Measurements from ENCODE around the gene PITPNC1. TPM values are rescaled to one million over a fixed set of nuclear protein-coding genes. Genes with fewer than 3 reads are reported as not detected.

Gene PITPNC1
- total RNA-seq, 3 donors from 2014 or later, result 11.0 to 17.7 (median 14.8) TPM

- Histone ChIP-seq H3K27me3 (no peaks in the 10 kb centered on the region), H3K9me3 (no peaks in the 10 kb centered on the region), H3K4me1 (no peaks in the 10 kb centered on the region), H3K27ac (no peak overlapping the region), H3K4me3 (no peak overlapping the region), H3K36me3 (no peaks in the 10 kb centered on the region)
- TF ChIP-seq POLR2A (IDR thresholded peaks at IDR 0.05) (no peak), CTCF (IDR thresholded peaks at IDR 0.05) (no peak), POLR2AphosphoS5 (IDR thresholded peaks at IDR 0.05) (no peak)
- DNase-seq (ENCODE audit: low spot score in 2 of 2), result no peak
- intact Hi-C loops (cut with DNase I; ENCODE audit: low total_unique reads), result no loop called here
These were observed 18.5 kb upstream of the PITPNC1 start for GRCh38 chr17:67358612-67359011.

- intact Hi-C loops (cut with DNase I; ENCODE audit: low total_unique reads), result no loop called here
- H3K4me1 ChIP-seq, result no peaks in the 10 kb centered on the region
These were observed 16.9 kb upstream of the PITPNC1 start for GRCh38 chr17:67359960-67360791.

GRCh38 chr17:67360880-67361279, 16.2 kb upstream of the PITPNC1 start:
- H3K27ac ChIP-seq, result no peak overlapping the region
- H3K27me3 ChIP-seq, result no peaks in the 10 kb centered on the region
- H3K36me3 ChIP-seq, result no peaks in the 10 kb centered on the region
- no peaks in the 10 kb centered on the region for H3K4me1 ChIP-seq
- no peak for TF ChIP-seq POLR2AphosphoS5 (IDR thresholded peaks at IDR 0.05)
- TF ChIP-seq CTCF (IDR thresholded peaks at IDR 0.05), result no peak
- no peak for TF ChIP-seq POLR2A (IDR thresholded peaks at IDR 0.05)
- no peak for DNase-seq (ENCODE audit: low spot score in 2 of 2)
- no peaks in the 10 kb centered on the region for H3K9me3 ChIP-seq
- no peak overlapping the region for H3K4me3 ChIP-seq
- intact Hi-C loops (cut with DNase I; ENCODE audit: low total_unique reads), result no loop called here

More at GRCh38 chr17:67359960-67360791, 16.9 kb upstream of the PITPNC1 start:
- no peak for DNase-seq (ENCODE audit: low spot score in 2 of 2)
- H3K4me3 ChIP-seq, result no peak overlapping the region
- no peak overlapping the region for H3K27ac ChIP-seq
- no peaks in the 10 kb centered on the region for H3K36me3 ChIP-seq
- no peaks in the 10 kb centered on the region for H3K9me3 ChIP-seq
- H3K27me3 ChIP-seq, result no peaks in the 10 kb centered on the region
- TF ChIP-seq CTCF (IDR thresholded peaks at IDR 0.05), result no peak
- no peak for TF ChIP-seq POLR2A (IDR thresholded peaks at IDR 0.05)
- no peak for TF ChIP-seq POLR2AphosphoS5 (IDR thresholded peaks at IDR 0.05)

- intact Hi-C loops (cut with DNase I; ENCODE audit: low total_unique reads), result no loop called here
- no peaks in the 10 kb centered on the region for H3K27me3 ChIP-seq
- no peaks in the 10 kb centered on the region for H3K36me3 ChIP-seq
- no peaks in the 10 kb centered on the region for H3K9me3 ChIP-seq
- H3K4me1 ChIP-seq, result no peaks in the 10 kb centered on the region
- TF ChIP-seq CTCF (IDR thresholded peaks at IDR 0.05) (no peak), POLR2A (IDR thresholded peaks at IDR 0.05) (no peak), POLR2AphosphoS5 (IDR thresholded peaks at IDR 0.05) (no peak)
- no peak overlapping the region for H3K4me3 ChIP-seq
- no peak for DNase-seq (ENCODE audit: low spot score in 2 of 2)
- H3K27ac ChIP-seq, result no peak overlapping the region
These were observed 14.9 kb upstream of the PITPNC1 start for GRCh38 chr17:67362173-67362572.

Measured in breast epithelium (tissue), 4 donors.